Cardiac muscle cell (in vitro differentiated cells and primary cell): Measurements from ENCODE around the gene TMOD4. TPM values are rescaled to one million over a fixed set of nuclear protein-coding genes. Genes with fewer than 3 reads are reported as not detected.
"Not testable (repeated sequence)": the region's sequence is repeated elsewhere in the genome, so short reads cannot be mapped to it uniquely, and the experiment has no call there.

Experiments used
- DNase-seq, 2 donors: peaks; one replicate each; pipeline versions ENCODE4 v3.0.0 to v3.0.0-alpha.2; 2010 to 2017; ENCODE audit warnings: low read depth in 1 of 2, low spot score in 1 of 2
- H3K27ac ChIP-seq: fragments of 200-600 bp; sonication (generic); 2 replicates; pipeline ENCODE4 v1.5.1; 2016
- H3K27me3 ChIP-seq: fragments of 200-600 bp; sonication (generic); 2 replicates; pipeline ENCODE4 v1.6.0; 2016; ENCODE audit warnings: control low read depth
- H3K36me3 ChIP-seq: fragments of 200-600 bp; sonication (generic); 2 replicates; pipeline ENCODE4 v1.5.1; 2016; ENCODE audit warnings: control low read depth
- H3K4me1 ChIP-seq: fragments of 200-600 bp; sonication (generic); 2 replicates; pipeline ENCODE4 v1.8.1; 2017; ENCODE audit warnings: low read depth, mild to moderate bottlenecking, mixed run types
- H3K4me3 ChIP-seq: fragments of 200-600 bp; sonication (generic); 2 replicates; pipeline ENCODE4 v1.5.1; 2016; ENCODE audit warnings: mild to moderate bottlenecking
- H3K9me3 ChIP-seq: fragments of 200-600 bp; sonication (generic); 2 replicates; pipeline ENCODE4 v1.5.1; 2017; ENCODE audit warnings: low read depth, mild to moderate bottlenecking, control low read depth
- polyA plus RNA-seq: library from polyadenylated mRNA; unstranded; fragments of >200 nt; fragmentation: Nextera tagmentation; extraction: Ambion mirVana; gene quantifications from 2 replicates; pipeline ENCODE4 v1.2.1, GENCODE V29; 2016
- total RNA-seq: library from RNA; depleted of rRNA; stranded (reverse); fragments of >200 nt; gene quantifications from 2 replicates; pipeline ENCODE4 v1.2.3, GENCODE V29; 2016
- TF ChIP-seq, protein P1 (sequence below): IDR thresholded peaks from 2 replicates; pipeline ENCODE4 v1.5.1; 2012; ENCODE audit warnings: low read depth, mild to moderate bottlenecking, low read length

The TMOD4 gene
- total and polyA plus RNA-seq, 2 experiments from 2014 or later = 0.48 TPM; not detected in 1

DNA sequence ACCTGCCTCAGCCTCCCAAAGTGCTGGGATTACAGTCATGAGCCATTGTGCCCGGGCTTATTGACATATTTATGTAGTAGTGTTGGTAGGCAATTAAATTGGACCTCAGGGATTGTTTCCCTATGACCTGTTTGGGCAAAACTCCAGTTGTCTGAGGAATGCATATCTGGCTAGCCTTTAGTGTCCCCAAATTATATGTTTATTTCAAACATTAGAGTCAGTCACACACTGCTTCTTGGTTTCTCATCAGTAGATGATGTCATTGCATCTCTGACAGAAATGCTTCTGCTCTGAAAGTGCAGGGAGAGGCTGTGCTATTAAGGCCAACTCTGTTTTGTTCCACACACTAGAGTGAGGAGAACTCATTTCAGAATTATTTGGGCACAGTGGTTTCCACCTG is 35.0 kb upstream of the TMOD4 start:
- TF ChIP-seq, protein P1, sequence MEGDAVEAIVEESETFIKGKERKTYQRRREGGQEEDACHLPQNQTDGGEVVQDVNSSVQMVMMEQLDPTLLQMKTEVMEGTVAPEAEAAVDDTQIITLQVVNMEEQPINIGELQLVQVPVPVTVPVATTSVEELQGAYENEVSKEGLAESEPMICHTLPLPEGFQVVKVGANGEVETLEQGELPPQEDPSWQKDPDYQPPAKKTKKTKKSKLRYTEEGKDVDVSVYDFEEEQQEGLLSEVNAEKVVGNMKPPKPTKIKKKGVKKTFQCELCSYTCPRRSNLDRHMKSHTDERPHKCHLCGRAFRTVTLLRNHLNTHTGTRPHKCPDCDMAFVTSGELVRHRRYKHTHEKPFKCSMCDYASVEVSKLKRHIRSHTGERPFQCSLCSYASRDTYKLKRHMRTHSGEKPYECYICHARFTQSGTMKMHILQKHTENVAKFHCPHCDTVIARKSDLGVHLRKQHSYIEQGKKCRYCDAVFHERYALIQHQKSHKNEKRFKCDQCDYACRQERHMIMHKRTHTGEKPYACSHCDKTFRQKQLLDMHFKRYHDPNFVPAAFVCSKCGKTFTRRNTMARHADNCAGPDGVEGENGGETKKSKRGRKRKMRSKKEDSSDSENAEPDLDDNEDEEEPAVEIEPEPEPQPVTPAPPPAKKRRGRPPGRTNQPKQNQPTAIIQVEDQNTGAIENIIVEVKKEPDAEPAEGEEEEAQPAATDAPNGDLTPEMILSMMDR = no peak
- Histone ChIP-seq H3K27me3 (no peaks in the 10 kb centered on the region), H3K36me3 (peaks cover 19% of the 10 kb centered on the region), H3K4me3 (no peak overlapping the region), H3K4me1 (peaks cover 3% of the 10 kb centered on the region), H3K9me3 (no peaks in the 10 kb centered on the region), H3K27ac (no peak overlapping the region)
- DNase-seq = no peak

DNA sequence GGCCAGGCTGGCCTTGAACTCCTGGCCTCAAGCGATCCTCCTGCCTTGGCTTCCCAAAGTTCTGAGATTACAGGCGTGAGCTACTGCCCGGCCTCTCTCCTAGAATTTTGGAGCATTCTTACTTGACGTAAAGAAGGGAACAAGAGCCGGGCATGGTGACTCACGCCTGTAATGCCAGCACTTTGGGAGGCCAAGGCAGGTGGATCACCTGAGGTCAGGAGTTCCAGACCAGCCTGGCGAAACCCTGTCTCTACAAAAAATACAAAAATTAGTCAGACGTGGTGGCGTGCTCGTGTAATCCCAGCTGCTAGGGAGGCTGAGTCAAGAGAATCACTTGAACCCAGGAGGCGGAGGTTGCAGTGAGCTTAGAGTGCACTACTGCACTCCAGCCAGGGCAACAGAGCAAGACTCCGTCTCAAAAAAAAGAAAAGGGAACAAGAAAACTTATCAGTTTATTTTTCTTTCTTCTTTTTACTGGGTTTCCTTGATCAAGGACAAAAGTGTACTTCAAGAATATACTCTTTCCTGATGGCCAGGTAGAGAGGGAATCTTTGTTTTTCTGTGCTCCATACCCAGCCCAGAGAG is 29.7 kb upstream of the TMOD4 start:
- not testable (repeated sequence) for H3K4me3 ChIP-seq, H3K4me1 ChIP-seq, H3K9me3 ChIP-seq, H3K27ac ChIP-seq, H3K27me3 ChIP-seq, DNase-seq
- peaks cover 18% of the 10 kb centered on the region for H3K36me3 ChIP-seq

DNA sequence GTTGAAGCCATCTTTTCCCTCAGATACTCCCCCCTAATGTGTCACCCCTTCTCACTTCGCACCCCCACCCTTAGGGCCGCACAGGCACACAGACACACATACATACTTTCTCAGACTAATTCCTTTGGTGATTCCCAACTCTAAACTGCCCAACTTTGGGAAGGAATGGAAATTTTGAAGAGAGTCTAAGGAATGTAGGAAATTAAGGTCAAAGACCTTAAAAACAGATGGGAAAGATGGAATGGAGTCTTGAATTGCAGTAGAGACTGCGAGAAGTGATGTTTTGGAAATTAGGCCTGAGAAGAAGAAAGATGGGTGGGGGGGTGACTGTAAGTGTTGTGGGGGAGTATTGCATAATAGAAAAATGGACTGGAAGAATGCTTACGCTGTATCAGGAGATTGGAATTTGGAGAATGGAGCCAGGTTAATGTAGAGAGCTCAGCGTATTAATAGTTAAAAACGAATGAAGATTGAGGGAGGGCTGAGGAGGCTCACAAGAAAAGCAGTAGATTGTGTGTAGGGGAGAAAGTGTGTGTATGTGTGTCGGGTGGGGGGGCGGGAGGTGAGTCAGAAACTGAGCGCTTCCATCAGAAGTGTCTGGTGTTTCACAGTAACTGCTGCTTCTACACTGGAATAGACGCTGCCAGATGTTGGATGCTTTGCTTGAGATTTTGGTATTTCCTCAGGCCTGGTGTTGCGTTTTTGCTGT is 24.2 kb upstream of the TMOD4 start:
- Histone ChIP-seq H3K27ac (peak overlapping the region; percentile 94), H3K4me3 (peak overlapping the region; percentile 77), H3K36me3 (peaks cover 3% of the 10 kb centered on the region), H3K9me3 (no peaks in the 10 kb centered on the region), H3K4me1 (peaks cover 6% of the 10 kb centered on the region), H3K27me3 (no peaks in the 10 kb centered on the region)
- peak; percentile 10 to 90 for DNase-seq
- TF ChIP-seq, protein P1 = no peak

DNA sequence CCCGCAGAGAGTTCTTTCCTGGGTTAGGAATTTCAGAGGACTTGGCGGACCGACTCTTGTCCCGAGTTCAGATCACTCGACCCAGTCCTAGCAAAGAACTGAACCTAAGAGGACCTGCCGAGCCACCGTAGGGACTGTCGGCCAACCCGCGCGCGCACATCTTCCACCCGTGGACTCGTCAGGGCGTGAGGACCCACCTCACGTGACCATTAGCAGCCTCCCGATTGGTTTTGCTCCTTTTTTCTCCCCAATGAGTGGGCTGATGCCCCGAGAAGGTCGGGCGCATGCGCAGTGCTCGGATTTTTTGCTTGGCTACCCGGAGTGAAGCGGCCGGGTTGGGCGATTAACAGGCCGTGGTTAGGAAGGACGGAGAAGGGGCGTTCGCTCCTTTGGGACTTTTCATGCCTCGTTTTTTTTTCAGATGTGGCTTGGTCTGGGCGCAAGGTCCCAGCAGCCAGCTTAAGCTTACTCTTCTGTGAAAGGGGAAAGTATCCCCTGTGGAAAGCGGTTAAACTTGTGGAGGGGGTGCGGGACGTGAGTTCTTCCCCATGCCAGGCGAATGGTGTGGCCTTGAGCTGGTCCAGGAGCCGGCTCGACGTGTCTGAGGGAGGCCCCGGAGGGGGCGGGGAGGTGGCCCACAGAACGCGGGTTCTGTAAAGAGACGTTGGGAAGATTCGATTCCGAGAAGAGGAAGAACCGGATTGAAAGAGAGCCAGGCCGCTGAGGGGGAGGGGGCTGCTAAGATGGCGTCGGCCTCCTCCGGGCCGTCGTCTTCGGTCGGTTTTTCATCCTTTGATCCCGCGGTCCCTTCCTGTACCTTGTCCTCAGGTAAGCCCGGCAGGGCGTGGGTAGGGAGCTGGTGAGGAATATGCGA is 22.7 kb upstream of the TMOD4 start, which contains the start of gene PIP5K1A:
TSS of gene PIP5K1A (plus strand) at position 299 of the 874 bp plus-strand sequence. CDS start at position 744, 445 bp downstream.
- peaks cover 6% of the 10 kb centered on the region for H3K4me1 ChIP-seq
- no peaks in the 10 kb centered on the region for H3K27me3 ChIP-seq
- H3K36me3 ChIP-seq = peaks cover 3% of the 10 kb centered on the region
- H3K27ac ChIP-seq = peak within 1 kb of the TSS; percentile 94
- H3K4me3 ChIP-seq = peak within 1 kb of the TSS; percentile 77
- TF ChIP-seq, protein P1 = no peak
- peak; percentile 99 for DNase-seq
- no peaks in the 10 kb centered on the region for H3K9me3 ChIP-seq

DNA sequence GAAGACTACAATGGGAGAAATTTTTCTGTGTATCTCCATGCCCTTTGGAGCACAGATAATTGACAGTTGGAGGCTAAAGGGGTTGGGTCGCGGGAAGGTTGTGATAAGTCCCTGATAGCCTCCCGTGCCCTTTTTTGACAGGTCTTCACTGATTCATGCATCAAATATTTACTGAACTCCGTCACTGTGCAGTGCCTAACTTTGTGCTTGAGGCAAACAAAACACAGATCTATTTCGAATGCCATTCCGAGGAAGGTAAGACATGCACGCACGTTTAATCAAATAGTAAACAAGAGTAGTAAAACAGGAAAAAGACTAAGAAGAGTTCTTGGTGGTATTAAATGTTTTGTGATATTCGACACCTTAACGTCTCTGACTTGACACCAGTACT is 22.1 kb upstream of the TMOD4 start:
- H3K4me1 ChIP-seq = peaks cover 6% of the 10 kb centered on the region
- H3K4me3 ChIP-seq = peak overlapping the region; percentile 77
- no peaks in the 10 kb centered on the region for H3K9me3 ChIP-seq
- no peaks in the 10 kb centered on the region for H3K27me3 ChIP-seq
- DNase-seq = no peak
- peaks cover 1% of the 10 kb centered on the region for H3K36me3 ChIP-seq
- peak overlapping the region; percentile 94 for H3K27ac ChIP-seq
- TF ChIP-seq, protein P1 = no peak
